Muscle layer of duodenum (tissue), 2 donors: ENCODE data around the gene REEP6.
"Not testable (repeated sequence)": the region's sequence is repeated elsewhere in the genome, so short reads cannot be mapped to it uniquely, and the experiment has no call there.

Source experiments
- H3K27ac ChIP-seq: one replicate; pipeline ENCODE4 v1.7.0; 2013; ENCODE audit warnings: mild to moderate bottlenecking, low read length
- H3K27me3 ChIP-seq: one replicate; pipeline ENCODE4 v1.7.0; 2013; ENCODE audit warnings: low read depth, mild to moderate bottlenecking, control low read depth, low read length
- H3K36me3 ChIP-seq, 2 donors: one replicate each; pipeline ENCODE4 v1.7.0; 2013; ENCODE audit warnings: low read length in 2 of 2, control low read depth in 1 of 2, mild to moderate bottlenecking in 1 of 2; ENCODE audit not compliant: insufficient read depth in 2 of 2, control insufficient read depth in 1 of 2
- H3K4me1 ChIP-seq, 2 donors: one replicate each; pipeline ENCODE4 v1.7.0; 2013; ENCODE audit warnings: low read length in 2 of 2, mild to moderate bottlenecking in 2 of 2, control low read depth in 1 of 2, moderate library complexity in 1 of 2; ENCODE audit not compliant: insufficient read depth in 2 of 2, control insufficient read depth in 1 of 2
- H3K4me3 ChIP-seq, 2 donors: one replicate each; pipeline ENCODE4 v1.7.0; 2013; ENCODE audit warnings: low read length in 2 of 2, low read depth in 1 of 2, mild to moderate bottlenecking in 1 of 2
- H3K9me3 ChIP-seq, 2 donors: one replicate each; pipeline ENCODE4 v1.7.0; 2013; ENCODE audit warnings: low read length in 2 of 2, control low read depth in 1 of 2, mild to moderate bottlenecking in 1 of 2; ENCODE audit not compliant: control insufficient read depth in 1 of 2
- donor health status: healthy.

The REEP6 gene

DNA sequence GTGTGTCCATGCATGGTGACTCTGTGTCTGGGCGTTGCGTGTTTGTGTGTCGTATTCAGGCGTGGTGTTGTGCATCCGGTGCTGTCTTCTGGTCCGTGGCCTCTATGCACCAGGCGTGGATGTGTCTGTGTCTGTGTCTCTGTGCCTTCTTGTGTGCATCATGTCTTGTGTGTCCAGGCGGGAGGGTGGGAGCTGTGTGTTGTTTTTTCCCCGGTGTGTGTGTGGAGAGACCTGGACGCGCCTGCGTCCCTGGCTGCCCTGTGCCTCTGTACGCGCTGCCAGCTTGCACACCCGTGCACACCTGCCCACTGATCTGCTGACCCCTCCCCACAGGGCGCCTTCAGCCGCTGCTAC is 34.0 kb downstream of the REEP6 start:
- Histone ChIP-seq H3K4me1 (peaks cover 0 to 3% of the 10 kb centered on the region in 2 donors), H3K36me3 (no peaks in the 10 kb centered on the region), H3K27me3 (peaks cover 16% of the 10 kb centered on the region), H3K27ac (no peak overlapping the region), H3K4me3 (no peak overlapping the region), H3K9me3 (no peaks in the 10 kb centered on the region)

DNA sequence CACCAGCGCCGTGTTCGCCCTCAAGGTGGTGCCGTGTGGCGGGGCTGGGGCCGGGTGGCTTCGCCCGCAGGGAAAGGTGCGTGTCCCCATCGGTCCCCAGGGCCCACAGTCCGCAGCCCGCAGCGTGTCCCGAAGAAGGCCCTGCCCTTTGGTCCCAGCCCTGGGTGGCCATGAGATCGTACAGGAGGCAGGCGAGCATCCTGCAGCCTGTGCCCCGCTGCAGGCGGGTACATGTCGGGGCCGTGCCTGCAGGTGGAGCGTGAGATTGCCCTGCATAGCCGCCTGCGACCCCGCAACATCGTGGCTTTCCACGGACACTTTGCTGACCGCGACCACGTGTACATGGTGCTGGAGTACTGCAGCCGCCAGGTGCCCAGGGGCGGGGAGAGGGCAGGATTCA is 34.4 kb downstream of the REEP6 start:
- Histone ChIP-seq H3K4me1 (peaks cover 0 to 3% of the 10 kb centered on the region in 2 donors), H3K9me3 (no peaks in the 10 kb centered on the region), H3K27ac (no peak overlapping the region), H3K4me3 (no peak overlapping the region), H3K36me3 (no peaks in the 10 kb centered on the region), H3K27me3 (peaks cover 16% of the 10 kb centered on the region)

DNA sequence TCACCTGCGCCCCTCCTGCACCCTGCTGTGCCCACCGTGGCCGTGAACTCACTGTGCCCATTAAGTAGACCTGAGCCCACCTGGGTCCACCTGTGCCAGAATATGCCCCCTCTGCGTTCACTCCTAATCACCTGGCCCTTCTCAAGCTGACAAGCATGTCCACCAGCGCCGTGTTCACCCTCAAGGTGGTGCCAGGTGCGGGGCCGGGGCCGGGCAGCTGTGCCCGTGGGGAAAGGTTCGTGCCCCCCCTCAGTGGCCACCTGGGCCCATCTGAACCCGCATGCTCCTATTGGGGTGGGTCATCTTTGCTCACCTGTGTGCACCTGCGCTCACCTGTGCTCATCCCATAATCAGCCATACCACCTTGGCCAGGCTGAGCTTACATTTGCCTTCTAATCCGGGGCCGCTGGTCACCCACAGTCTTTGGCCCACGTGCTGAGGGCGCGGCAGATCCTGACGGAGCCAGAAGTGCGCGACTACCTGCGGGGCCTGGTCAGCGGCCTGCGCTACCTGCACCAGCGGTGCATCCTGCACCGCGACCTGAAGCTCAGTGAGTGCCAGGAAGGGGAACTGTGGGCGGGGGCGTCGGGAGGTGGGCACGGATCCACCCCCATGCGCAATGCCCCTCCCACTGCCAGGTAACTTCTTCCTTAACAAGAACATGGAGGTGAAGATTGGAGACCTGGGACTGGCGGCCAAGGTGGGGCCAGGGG is 35.2 kb downstream of the REEP6 start:
- no peaks in the 10 kb centered on the region for H3K36me3 ChIP-seq
- peaks cover 16% of the 10 kb centered on the region for H3K27me3 ChIP-seq

DNA sequence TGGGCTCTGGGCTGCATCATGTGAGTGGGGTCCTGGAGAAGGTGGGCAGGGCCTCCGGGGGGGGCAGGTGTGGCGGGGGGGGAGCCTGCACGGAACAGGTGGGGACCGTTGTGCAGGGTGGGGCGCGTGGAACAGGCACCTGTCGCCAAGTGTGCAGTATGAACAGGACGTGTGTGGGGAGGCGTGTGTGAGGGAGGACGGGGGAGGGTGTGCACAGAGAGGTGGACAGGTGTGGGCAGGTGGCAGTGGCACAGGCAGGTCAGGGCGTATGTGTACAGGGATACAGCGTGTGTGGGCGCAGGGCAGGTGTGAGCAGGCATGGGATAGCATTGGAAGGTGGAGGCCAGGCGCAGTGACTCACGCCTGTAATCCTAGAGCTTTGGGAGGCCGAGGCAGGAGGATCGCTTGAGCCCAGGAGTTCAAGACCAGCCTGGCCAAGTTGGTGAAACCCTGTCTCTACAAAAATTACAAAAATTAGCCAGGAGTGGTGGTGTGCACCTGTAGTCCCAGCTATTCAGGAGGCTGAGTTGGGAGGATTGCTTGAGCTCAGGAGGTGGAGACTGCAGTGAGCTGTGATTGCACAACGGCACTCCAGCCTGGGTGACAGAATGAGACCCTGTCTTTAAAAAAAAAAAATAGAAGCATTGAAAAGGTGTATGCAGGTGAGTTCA is 36.1 kb downstream of the REEP6 start:
- Histone ChIP-seq H3K36me3 (no peaks in the 10 kb centered on the region), H3K4me1 (peaks cover 0 to 3% of the 10 kb centered on the region in 2 donors), H3K27me3 (peaks cover 23% of the 10 kb centered on the region), H3K27ac (no peak overlapping the region), H3K9me3 (no peaks in the 10 kb centered on the region), H3K4me3 (no peak overlapping the region)

More for the DNA sequence above, 35.2 kb downstream of the REEP6 start:
- H3K4me1 ChIP-seq, result peaks cover 0 to 3% of the 10 kb centered on the region in 2 donors
- no peak overlapping the region for H3K27ac ChIP-seq
- H3K9me3 ChIP-seq, result no peaks in the 10 kb centered on the region
- no peak overlapping the region for H3K4me3 ChIP-seq

DNA sequence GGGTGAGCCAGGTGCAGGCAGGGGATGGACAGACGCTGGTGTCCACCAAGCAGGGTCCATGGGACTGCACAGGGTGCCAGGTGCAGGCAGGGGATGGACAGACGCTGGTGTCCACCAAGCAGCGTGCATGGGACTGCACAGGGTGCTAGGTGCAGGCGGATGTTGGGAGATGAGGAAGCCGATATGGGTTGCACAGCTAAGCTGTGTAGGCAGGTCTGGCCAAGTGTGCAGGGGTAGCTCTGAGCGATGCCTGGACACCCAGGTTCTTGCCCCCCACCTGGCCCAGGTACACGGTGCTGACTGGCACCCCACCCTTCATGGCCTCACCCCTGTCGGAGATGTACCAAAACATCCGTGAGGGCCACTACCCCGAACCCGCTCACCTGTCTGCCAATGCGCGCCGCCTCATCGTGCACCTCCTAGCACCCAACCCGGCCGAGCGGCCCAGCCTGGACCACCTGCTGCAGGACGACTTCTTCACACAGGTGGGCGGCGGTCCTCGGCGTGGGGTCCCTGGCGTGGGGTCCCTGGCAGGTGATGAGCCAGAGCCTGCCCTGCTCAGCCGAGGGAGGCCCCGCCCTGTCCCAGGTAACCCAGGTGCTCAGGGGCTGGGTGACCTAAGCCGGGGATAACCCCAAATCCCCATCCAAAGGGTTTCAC is 36.8 kb downstream of the REEP6 start:
- Histone ChIP-seq H3K4me3 (no peak overlapping the region), H3K27me3 (peaks cover 23% of the 10 kb centered on the region), H3K36me3 (no peaks in the 10 kb centered on the region), H3K4me1 (peaks cover 0 to 3% of the 10 kb centered on the region in 2 donors), H3K9me3 (no peaks in the 10 kb centered on the region), H3K27ac (no peak overlapping the region)

DNA sequence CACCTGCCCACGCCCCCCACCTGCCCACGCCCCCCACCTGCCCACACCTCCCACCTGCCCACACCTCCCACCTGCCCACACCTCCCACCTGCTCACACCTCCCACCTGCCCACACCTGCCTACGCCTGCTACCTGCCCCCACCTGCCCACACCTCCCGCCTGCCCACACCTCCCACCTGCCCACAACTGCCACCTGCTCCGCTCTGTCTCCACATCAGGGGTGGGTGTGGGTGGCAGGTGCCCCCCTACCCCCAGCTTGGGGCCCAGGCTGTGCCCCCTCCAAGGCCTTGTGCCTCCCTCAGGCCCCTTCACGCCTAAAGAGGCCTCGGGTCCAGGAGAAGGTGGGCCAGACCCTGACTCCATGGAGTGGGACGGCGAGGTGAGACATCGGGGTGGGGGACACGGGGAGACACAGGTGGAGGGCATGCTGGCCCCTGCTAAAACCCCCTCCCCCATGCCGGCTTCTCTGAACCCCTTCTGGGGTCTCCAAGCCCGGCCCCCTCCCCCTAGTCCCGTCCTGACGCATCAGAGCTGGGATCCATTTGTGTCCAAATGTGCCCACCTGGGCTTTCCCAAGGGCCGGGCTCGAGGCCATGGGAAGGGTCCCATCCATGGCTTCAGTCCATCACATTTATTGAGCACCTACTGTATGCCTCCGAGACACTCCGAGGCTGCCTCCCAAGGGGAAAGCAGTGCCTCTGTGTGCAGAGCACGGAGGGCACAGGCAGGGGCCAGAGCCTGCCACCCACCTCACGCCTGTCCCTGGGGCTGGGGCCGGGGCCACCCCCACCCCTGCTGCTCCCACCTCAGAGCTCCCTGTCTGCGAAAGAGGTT is 37.8 kb downstream of the REEP6 start:
- no peaks in the 10 kb centered on the region for H3K36me3 ChIP-seq
- H3K9me3 ChIP-seq, result no peaks in the 10 kb centered on the region
- H3K4me1 ChIP-seq, result peaks cover 0 to 3% of the 10 kb centered on the region in 2 donors
- H3K27me3 ChIP-seq, result peaks cover 17% of the 10 kb centered on the region
- H3K27ac ChIP-seq, result no peak overlapping the region
- no peak overlapping the region for H3K4me3 ChIP-seq

DNA sequence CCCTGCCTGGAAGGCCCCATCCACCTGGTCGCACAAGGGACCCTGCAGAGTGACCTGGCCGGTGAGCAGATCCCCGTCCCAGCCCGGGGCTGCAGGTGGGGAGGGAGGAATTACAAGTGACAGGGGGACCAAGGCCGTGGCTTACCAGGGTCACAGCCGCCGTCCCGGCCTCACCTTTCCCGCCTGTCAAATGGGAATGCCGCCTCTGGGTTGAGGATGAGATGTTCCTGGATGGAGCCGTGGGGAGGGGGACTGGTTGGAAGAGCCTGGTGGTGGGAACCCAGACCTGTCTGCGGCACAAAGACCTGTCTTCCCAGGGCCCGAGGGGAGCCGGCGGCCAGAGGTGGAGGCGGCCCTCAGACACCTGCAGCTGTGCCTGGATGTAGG is 38.4 kb downstream of the REEP6 start:
- Histone ChIP-seq H3K27me3 (peaks cover 15% of the 10 kb centered on the region), H3K36me3 (no peaks in the 10 kb centered on the region), H3K27ac (no peak overlapping the region), H3K4me1 (peaks cover 0 to under 1% of the 10 kb centered on the region in 2 donors), H3K9me3 (no peaks in the 10 kb centered on the region), H3K4me3 (no peak overlapping the region)

DNA sequence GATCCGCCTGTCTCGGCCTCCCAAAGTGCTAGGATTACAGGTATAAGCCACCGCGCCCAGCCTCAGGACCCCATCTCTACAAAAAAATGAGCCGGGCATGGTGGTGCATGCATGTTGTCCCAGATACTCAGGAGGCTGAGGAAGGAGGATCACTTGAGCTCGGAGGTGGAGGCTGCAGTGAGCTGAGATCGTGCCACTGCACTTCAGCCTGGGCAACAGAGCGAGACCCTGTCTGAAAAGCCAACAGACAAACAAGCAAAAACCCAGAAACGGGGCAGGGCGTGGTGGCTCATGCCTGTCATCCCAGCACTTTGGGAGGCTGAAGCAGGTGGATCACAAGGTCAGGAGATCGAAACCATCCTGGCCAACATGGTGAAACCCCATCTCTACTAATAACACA is 39.9 kb downstream of the REEP6 start:
- H3K36me3 ChIP-seq, H3K9me3 ChIP-seq, H3K4me3 ChIP-seq, H3K27me3 ChIP-seq, H3K4me1 ChIP-seq, H3K27ac ChIP-seq: not testable (repeated sequence)

DNA sequence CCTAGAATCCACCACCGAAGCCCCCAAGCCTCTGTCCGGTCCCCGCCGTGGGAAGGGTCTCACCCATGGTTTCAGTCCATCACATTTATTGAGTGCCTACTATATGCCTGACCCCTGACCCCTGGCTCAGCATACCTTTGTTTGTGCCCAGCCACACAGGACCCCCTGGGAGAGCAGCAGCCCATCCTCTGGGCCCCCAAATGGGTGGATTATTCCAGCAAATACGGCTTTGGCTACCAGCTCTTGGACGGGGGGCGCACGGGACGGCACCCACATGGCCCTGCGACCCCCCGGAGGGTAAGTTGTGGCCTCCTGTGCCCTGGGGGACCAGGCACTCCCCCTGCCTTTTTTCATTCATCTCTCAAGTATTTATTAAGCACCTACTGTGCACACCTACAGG is 40.6 kb downstream of the REEP6 start:
- no peak overlapping the region for H3K4me3 ChIP-seq
- no peaks in the 10 kb centered on the region for H3K4me1 ChIP-seq
- H3K27me3 ChIP-seq, result peaks cover 7% of the 10 kb centered on the region
- H3K9me3 ChIP-seq, result no peaks in the 10 kb centered on the region
- H3K27ac ChIP-seq, result no peak overlapping the region
- no peaks in the 10 kb centered on the region for H3K36me3 ChIP-seq

DNA sequence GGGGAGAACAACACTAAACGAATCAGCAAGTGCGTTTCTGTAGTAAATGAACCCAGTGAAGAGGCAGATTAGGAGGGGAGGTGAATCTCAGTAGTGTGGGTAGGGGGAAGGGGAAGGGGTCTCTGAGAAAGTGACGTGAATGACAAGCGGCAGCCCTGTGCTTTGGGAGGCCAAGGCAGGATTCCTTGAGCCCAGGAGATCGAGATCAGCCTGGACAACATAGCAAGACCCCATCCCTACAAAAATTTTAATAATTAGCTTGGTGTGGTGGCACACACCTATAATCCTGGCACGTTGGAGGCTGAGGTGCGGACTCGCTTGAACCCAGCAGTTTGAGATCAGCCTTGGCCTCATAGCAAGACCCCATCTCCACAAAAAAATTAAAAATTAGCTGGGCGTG is 41.0 kb downstream of the REEP6 start:
- peaks cover 7% of the 10 kb centered on the region for H3K27me3 ChIP-seq
- no peak overlapping the region for H3K4me3 ChIP-seq
- H3K36me3 ChIP-seq, result no peaks in the 10 kb centered on the region
- H3K4me1 ChIP-seq, result no peaks in the 10 kb centered on the region
- H3K27ac ChIP-seq, result no peak overlapping the region
- H3K9me3 ChIP-seq, result no peaks in the 10 kb centered on the region

DNA sequence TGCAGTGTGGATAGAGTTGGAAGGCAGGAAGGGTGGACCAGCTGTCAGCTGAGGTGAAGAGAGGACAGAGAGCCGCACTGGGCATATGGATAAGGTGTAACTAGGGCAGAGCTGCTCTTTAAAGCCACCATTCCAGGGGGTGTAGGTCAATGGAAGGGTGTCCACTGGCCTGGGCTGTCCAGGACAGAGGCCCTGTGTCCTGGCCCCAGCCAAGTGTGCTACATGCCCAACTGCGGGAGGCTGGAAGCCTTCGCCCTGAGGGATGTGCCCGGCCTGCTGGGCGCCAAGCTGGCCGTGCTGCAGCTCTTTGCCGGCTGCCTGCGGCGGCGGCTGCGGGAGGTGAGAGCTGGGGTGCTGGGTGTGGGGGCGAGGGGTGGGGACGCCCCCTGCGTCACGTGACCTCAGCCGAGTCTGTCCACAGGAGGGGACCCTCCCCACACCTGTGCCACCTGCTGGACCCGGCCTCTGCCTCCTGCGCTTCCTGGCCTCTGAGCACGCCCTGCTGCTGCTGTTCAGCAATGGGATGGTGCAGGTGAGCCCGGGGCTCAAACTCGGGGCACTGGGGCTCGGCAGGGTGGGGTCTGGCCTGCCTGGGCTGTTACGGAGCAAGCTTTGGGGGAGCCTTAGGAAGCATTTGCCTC is 42.6 kb downstream of the REEP6 start:
- peaks cover 7% of the 10 kb centered on the region for H3K27me3 ChIP-seq
- no peaks in the 10 kb centered on the region for H3K36me3 ChIP-seq
- no peak overlapping the region for H3K4me3 ChIP-seq
- no peak overlapping the region for H3K27ac ChIP-seq
- H3K4me1 ChIP-seq, result peaks cover 0 to under 1% of the 10 kb centered on the region in 2 donors
- H3K9me3 ChIP-seq, result no peaks in the 10 kb centered on the region
